IPS-18c (cell line): Measurements from ENCODE around the gene PRSS27.
"Not testable (repeated sequence)": the region's sequence is repeated elsewhere in the genome, so short reads cannot be mapped to it uniquely, and the experiment has no call there.

Experiments
- H3K4me3 ChIP-seq: 2 replicates; pipeline ENCODE4 v1.7.0; 2013; ENCODE audit warnings: low read depth, mild to moderate bottlenecking, low read length, moderate library complexity; ENCODE audit not compliant: insufficient read depth
- H3K9me3 ChIP-seq: one replicate; pipeline ENCODE4 v1.6.1; 2013; ENCODE audit warnings: mild to moderate bottlenecking, low read length, moderate library complexity; ENCODE audit not compliant: control insufficient read depth, insufficient read depth

PRSS27 gene

DNA sequence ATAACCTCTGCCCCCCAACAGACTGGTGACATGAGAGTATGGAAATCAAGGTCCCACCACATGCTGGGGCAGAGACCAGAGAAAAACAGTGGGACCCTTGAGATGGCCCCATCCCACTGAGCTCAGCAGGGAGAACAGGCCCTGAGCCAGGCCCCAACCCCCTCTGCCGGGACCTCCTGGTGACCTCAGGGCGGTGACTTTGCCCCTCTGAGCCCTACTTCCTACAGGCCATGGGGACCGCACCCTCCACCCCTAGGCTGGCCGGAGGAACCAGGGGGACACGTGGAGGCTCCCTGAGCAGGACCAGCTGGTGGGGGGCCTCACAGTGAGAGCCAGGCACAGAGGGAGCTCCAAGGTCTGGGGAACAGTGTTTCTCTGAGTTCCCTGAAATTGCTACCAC, 18.6 kb upstream of the PRSS27 start:
- no peak overlapping the region for H3K4me3 ChIP-seq
- no peaks in the 10 kb centered on the region for H3K9me3 ChIP-seq

DNA sequence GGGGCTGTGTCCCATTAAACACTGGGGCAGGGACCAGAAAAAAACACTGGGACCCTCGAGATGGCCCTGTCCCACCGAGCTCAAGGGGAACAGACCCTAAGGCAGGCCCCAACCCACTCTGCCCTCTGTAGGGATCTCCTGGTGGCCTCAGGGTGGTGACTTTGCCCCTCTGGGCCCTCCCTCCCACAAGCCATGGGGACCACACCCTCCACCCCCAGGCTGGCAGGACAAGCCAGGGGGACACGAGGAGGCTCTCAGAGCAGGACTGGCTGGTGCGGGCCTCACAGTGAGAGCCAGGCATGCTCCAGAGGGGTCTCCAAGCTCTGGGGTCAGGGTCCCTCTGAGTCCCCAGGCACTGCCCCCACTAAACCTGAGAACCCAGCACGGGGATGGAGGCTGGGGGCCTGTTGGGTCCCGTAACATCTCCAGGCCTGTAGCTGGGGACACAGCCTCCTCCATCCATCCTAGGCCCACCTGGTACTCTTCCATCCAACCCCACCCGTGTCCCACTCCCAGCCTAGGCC, 17.9 kb upstream of the PRSS27 start:
- Histone ChIP-seq H3K9me3 (no peaks in the 10 kb centered on the region), H3K4me3 (no peak overlapping the region)

DNA sequence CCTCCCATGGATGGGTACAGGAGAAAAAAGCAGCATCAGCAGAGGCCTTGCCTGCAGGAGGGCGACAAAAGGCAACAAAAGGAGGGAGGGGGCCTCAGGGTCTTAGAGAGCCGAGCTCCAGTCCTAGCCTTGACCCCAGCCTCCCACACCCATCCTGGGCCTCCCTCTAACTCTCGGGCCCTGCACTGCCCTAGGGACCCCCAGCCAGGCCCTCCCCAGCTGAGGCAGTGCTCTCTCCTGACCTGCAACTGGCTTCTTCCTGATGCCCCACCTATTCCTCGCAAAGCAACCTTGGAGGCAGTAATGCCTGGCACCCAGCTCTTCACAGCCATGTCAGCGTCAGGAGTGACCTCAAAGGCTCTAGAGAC, 17.2 kb upstream of the PRSS27 start:
- Histone ChIP-seq H3K9me3 (no peaks in the 10 kb centered on the region), H3K4me3 (no peak overlapping the region)

DNA sequence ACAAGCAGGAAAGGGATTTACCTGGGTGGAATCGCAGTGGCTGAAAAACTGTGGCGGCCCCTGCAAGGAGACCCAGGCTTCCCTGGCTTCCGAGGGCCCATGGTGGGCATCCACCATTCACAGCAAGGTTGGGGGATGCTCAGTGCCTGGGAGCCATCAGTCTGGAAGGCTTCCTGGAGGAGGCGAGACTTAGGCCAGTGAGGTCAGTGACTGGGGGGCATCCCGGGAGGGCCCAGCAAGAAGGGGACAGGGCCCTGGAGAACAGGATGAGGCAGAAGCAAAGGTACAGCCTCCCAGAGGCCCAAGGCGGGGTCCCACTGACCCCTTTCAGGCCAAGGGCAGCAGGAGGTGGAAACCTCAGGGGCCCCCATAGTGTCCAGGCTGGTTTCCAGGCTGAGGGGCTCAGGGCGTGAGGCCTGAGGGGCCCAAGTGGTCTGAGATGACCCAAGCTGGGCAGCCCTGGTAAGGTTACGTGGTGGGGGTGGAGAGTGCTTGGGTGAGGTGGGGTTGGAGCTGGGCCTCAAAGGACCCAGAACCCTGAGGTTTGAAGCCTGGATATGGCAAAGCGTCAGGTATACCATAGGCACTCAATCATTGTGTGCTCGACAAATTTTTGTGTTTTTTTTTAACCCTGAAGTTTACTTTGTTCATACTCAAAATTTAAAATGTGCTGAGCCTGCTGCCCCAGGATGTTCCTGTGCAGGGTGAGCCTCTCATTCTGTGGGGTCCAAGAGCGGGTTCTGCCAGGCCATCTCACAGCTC, 16.6 kb upstream of the PRSS27 start:
- no peak overlapping the region for H3K4me3 ChIP-seq
- H3K9me3 ChIP-seq, result no peaks in the 10 kb centered on the region

DNA sequence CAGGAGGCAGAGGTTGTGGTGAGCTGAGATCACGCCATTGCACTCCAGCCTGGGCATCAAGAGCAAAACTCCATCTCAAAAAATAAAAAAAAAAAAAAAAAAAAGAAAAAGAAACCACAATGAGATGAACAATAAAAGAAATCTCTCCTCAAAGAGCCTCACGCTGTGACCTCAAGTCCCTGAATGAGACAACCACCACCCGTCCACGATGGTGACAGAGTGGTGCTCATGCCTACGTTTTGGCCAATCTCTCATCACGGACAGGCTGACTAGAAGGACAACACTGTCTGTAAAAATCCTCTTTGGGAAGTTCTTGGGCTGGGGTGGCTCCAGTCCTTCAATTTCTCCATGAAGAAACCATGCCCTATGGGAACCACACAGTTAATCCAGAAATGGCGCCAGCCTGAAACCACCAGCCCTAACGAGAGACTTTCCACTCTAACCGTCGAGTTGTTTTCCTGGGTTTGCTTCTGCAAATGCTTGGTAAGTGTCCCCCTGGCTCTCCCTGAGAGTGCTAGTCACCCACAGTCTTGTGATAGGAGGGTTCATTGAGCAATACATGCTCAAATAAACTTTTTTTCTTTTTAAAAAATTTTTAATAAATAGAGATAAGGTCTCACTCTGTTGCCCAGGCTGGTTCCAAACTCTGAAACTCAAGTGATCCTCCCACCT, 15.0 kb upstream of the PRSS27 start:
- Histone ChIP-seq H3K4me3 (no peak overlapping the region), H3K9me3 (no peaks in the 10 kb centered on the region)

DNA sequence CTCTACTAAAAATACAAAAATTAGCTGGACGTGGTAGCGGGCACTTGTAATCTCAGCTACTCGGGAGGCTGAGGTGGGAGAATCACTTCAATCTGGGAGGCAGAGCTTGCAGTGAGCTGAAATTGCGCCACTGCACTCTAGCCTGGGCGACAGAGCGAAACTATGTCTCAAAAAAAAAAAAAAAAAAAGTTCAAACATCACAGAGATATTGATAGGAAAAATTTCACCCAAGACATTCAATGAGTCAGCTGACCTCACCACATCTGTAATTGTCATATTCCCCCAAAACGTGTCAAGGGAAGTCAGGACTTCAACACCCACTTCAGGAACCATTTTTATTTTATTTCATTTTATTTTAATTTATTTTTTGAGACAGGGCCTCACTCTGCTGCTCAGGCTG, 8.0 kb upstream of the PRSS27 start:
- H3K9me3 ChIP-seq, result no peaks in the 10 kb centered on the region
- no peak overlapping the region for H3K4me3 ChIP-seq

DNA sequence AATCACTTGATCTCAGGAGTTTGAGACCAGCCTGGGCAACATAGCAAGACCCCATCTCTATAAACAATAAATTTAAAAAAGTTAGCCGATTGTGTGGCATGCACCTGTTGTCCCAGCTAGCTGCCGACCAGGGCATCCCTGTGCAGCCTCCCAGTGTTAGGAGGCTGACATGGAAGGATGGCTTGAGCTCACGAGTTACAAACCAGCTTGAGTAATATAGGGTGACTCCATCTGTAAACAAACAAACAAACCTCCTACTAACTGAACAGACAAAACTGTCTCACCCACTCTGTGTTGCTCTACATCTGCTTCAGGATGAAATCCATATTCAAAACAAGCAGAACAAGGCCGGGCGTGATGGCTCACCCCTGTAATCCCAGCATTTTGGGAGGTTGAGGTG, 6.9 kb upstream of the PRSS27 start:
- Histone ChIP-seq H3K4me3 (no peak overlapping the region), H3K9me3 (no peaks in the 10 kb centered on the region)

DNA sequence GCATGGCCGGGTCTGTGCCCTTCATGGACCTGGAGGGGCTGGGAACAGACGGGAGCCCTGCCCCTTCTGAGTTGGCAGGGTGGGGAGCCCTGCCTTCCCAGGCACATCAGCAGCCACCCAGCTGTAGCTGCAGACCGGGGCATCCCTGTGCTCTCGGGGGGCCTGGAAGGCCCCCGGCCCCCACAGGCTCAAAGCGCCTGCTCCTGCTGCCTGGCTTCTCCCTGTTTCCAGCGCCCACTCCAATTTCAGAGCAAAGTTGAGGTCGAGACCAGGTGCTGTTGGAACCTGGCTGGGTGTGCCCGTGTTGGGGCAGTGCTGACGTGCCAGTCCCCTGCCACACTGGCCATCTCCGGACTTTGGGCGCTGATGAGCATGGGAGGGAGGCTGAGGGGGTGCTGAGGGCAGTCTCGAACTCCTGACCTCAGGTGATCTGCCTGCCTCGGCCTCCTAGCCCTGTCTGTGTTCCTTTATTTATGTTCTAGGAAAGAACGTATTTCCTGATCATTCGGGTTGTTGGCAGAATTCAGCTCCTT, 4.9 kb upstream of the PRSS27 start:
- Histone ChIP-seq H3K9me3 (no peaks in the 10 kb centered on the region), H3K4me3 (no peak overlapping the region)

DNA sequence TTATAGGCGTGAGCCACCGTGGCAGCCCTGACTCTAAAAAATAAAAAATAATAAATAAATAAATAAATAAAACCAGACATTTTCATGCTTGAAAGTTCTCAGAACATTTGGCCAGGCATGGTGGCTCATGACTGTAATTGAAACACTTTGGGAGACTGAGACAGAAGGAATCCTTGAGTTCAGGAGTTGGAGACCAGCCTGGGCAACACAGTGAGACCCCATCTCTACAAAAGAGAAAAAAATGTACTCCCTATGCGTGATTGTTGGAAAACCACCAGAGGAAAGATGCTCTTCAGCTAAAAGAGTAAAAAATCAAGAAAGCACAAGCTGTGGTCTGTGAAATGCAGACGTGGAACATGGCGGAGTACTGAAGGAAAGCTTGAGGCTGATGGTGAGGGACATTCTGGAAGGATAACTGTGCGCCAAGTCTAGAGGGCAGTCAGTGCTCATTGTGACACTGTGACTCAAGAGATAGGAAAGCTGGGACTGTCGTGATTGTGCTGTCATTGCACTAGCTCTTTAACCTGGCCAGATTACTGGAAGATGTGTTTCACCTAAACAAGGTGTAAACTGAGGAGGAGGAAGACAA, 4.2 kb upstream of the PRSS27 start:
- Histone ChIP-seq H3K4me3 (no peak overlapping the region), H3K9me3 (no peaks in the 10 kb centered on the region)

DNA sequence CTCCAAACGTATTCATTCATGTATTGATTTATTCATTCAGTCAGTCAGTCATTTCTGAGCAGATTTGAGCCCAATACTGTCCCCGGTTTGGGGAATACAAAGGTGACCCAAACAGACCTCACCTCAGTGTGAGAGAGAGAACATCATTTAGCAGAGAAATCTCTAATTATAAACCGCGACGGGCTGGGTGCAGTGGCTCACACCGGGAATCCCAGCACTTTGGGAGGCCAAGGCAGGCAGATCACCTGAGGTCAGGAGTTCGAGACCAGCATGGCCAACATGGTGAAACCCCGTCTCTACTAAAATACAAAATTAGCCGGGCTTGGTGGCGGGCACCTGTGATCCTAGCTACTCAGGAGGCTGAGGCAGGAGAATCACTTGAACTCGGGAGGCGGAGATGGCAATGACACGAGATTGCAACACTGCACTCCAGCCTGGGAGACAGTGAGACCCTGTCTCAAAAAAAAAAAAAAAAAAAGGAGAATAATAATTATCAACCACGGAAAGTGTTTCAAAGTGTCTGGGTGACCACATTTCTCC, 1.7 kb upstream of the PRSS27 start:
- H3K4me3 ChIP-seq, result peak overlapping the region; percentile 46
- not testable (repeated sequence) for H3K9me3 ChIP-seq

DNA sequence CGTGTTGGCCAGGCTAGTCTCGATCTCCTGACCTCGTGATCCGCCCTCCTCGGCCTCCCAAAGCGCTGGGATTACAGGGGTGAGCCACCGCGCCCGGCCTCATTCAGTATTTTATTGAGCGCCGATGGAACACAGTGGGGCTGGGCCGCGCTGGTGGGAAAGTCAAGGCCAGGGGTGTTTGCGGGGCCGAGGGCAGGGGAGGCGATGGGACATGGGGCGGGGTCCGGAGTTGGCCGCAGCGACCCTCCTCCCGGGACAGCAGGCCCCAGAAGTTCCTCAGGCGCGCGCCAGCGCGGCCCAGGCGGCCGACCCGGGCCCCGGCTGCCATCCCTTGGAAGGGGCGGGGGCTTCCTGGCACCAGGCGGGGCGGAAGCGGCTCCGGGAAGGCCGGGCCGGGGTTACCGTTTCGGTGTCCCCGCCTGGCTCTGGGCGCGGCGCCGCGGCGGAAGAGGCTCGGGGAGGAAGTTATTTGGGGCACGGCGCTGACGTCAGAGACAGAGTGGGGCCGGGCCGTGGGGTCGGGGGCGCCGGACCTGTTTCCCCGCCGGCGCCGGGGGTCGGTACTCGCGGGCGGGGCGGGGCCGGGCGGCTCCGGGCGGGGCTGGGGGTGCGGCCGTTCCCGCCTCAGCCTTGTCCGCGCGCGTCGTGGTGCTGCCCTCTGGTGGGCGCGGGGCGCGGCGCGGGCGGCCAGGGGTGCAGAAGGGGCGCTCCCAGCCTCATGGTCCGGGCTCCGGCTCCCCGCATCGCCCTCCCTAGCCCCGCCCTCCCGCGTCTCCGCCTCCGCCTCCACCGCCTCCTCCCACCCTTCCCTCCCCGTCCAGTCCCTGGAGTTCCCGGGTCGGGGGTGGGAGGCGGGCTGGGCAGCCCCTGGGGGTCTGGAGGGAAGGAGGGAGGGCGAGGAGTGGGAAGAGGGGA, 952 bp upstream of the PRSS27 start:
- peak overlapping the region; percentile 66 for H3K4me3 ChIP-seq
- no peaks in the 10 kb centered on the region for H3K9me3 ChIP-seq

DNA sequence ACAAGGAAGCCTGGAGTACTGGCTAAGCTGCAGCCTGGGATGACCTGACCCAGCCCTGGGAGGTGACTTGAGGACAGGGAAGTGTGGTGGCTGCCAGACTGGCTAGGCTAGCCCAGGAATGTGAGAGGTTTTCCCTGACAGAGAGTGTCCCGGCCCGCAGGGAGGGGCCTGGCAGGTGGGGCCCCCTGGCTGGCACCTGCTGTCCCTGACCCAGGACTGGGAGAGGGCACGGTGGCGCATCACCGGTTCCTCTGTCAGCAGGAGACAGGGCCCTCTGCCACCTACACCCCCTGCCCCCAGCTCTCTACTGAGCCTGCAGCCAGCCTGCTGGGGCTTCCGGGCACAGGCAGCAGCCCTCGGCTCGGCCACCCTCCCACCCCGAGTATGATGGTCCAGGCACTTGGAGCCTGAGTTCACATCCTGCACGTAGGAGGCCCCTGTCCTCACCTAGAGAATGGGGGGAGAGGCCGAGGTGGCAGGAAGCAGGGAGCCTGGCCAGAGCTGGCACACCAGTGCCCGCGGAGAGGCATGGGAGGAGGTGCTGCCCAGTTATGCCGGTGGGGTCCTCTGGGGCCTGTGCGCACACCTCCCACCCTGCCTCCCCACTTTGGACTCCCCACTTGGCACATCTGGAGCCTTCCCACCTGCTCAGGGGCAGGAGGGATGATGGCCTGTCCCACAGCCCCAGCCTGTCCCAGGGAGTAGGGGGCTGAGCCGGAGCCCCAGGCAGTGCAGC, 528 bp downstream of the PRSS27 start:
- no peak overlapping the region for H3K4me3 ChIP-seq
- no peaks in the 10 kb centered on the region for H3K9me3 ChIP-seq

DNA sequence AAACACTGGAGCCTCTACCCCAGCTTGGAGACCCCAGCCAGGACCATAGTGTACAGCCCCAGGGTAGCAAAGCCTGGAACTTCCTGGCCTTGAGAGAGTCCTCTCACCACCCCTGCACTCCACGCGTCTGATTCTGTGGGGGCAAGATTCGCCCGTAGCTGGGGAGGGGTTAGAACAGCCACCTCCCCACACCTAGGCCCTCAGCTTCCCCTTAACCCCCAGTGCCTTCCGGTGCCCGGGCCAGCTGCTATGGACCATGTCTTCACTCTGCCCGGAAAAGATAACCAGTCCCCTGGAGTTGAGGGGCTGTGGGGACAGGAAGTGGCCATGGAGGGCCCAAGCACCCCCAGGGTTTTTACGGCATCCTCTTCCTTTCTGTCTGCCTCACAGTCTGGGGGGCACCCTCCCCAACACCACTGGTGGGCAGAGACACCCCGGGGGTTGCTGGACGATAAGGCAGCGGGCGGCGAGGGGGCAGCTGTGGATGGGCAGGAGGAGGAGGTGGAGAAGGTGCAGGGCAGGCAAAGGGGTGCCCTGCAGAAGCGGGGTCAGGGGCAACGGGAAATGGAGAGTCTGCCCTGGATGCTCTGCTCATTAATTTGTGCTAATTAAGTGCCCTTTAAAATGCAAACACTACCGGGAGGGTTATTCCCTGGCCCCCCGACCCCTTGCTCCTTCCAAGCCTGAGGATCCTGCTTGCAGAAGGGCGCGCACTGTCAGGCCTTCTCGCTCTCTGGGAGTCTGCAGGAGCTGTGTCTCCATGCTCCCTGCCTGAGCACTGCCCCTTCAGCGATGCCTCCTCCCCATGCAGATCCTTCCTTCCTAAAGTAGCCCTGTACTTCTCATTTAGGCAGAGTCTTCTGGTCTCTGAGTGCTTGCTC, 2.4 kb downstream of the PRSS27 start:
- H3K4me3 ChIP-seq, result no peak overlapping the region
- no peaks in the 10 kb centered on the region for H3K9me3 ChIP-seq

DNA sequence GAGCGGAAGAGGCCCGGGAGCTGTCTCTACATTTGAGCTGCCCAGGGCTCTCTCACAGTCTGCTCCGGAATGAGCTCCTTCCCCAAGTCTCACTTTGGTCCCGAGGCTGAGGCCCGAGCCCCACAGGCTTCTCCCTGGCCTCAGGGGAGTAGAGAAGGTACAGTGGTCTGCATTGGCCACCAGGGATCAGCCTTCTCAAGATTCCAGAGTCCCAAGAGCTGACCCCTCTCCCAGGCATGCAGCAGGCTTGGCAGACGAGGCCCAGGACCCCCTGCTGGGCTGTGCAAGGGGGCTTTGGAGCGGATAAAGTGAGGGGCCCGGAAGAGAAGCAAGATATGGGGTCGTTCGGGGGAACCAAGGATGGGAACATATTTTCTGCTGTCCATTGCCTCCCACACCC, 3.1 kb downstream of the PRSS27 start:
- H3K9me3 ChIP-seq, result no peaks in the 10 kb centered on the region
- H3K4me3 ChIP-seq, result no peak overlapping the region
